GM18505 (cell line): ENCODE measurements around the gene PRR9.
"Not testable (repeated sequence)": the region's sequence is repeated elsewhere in the genome, so short reads cannot be mapped to it uniquely, and the experiment has no call there.

Experiments used
- ATAC-seq: cut with Tn5 transposase; IDR thresholded peaks from one replicate; pipeline ENCODE4 v1.9.1; 2021; ENCODE audit not compliant: unreplicated experiment
- POLR2A ChIP-seq: IDR thresholded peaks from 4 replicates; pipeline ENCODE4 v1.6.1; 2011; ENCODE audit warnings: borderline replicate concordance; ENCODE audit not compliant: insufficient read depth, insufficient read length; ENCODE audit errors: extremely low read depth

PRR9 gene, protein sequence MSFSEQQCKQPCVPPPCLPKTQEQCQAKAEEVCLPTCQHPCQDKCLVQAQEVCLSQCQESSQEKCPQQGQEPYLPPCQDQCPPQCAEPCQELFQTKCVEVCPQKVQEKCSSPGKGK

DNA sequence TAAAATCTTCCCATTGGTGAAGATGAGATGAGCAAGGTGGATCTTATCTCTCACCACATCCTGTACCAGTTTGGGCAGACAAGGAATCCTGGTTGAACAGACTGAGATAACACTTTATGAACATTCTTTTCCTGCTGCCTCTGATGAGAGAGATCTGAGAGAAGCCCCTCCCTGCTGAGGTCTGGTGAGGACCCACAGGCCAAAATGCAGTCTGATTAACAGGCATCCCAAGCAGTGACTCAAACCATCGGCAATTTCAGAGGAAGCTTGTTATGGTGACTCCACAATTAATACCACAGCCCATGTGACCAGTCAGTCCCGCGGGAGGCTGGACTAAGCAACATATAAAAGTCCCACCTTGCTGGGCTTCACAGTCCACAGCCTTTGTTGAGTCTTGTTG is at the start of gene PRR9:
PRR9 (plus strand) TSS at position 373 of the 400 bp plus-strand sequence. CDS start 561 bp downstream, outside the sequence.
- TF ChIP-seq POLR2A, result no peak

DNA sequence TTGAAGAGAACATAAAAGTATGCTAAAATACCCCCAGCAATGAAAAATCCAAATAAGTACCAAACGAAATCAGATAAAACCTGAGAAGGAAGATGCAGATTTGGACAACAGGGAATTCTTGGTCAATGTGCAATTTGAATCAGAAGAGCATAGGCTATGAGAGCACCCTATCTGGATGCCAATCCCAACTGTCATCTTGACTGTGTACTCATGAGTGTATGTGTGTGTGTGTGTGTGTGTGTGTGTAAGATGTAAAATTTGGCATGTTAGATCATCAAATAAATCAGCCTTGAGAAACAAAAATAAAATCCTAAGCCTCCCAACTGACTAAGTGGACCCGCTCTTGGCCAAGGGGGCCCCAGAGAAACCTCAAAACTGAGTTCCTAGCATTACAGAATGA is 48.7 kb upstream of the PRR9 start:
- TF ChIP-seq POLR2A, result no peak
- ATAC-seq, result no peak

More for the DNA sequence above, at the start of gene PRR9:
- ATAC-seq, result no peak

DNA sequence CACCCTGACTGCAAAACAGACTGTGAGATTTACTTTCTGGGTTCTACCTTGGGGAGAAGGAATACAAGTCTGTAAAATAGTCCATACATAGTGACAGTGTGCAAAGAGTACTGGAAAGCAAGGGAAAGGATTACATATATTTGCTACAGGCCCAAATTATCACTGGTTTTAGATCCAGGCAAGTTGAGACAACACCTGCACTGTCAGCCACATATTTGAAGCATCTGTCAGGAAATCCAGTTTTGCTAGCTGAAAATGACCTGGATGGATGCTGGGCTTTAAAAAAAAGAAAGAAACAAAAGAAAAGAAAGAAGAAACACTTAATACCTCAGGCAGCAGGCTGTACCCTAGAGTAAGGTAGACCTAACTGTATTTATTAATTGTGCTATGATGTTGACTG is 42.8 kb upstream of the PRR9 start:
- no peak for ATAC-seq
- TF ChIP-seq POLR2A, result no peak

DNA sequence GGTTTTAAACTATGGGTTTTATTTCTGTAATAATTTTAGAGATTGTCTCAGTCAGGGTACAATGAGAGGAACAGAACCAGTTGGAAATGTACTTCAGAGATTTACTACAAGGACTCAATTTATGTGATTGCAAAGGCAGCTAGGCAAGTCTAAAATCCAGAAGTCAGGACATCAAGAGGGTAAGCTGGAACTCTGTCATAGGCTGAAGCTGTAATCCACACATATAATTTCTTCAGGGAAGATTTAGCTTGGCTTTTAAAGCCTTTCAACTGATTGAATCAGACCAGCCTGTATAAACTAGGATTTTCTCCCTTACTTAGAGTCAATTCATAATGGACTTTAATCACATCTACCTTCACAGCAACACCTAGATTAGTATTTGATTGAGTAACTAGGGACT is 38.5 kb upstream of the PRR9 start:
- TF ChIP-seq POLR2A, result no peak
- ATAC-seq, result no peak

DNA sequence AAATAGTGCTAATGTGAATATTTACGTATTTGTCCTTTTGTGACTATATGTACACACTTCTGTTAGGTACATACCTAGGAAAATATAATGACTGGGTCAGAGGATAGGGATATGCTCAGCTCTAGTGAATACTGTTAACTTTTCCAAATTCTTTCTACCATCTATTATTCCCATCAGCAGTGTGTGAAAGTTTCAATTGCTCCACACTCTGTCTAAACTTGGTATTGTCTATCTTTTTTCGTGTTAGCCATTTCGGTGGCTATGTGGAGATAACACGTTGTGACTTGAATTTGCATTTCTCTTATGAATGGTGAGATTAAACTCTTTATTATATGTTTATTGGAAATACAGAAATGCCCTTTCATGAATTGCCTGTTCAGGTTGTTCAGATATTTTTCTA is 36.8 kb upstream of the PRR9 start:
- TF ChIP-seq POLR2A, result no peak
- no peak for ATAC-seq

DNA sequence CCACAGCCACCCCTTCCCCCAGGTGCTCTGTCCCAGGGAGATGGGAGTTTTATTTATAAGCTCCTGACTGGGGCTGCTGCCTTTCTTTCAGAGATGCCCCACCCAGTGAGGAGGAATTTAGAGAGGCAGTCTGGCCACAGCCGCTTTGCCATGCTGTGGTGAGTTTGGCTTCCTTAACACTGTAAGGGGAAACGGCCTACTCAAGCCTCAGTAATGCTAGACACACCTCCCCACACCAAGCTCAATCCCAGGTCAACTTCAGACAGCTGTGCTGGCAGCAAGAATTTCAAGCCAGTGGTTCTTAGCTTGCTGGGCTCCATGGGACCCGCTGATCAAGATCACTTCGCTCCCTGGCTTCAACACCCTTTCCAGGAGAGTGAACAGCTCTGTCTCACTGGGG is 29.1 kb upstream of the PRR9 start:
- ATAC-seq, result not testable (repeated sequence)

DNA sequence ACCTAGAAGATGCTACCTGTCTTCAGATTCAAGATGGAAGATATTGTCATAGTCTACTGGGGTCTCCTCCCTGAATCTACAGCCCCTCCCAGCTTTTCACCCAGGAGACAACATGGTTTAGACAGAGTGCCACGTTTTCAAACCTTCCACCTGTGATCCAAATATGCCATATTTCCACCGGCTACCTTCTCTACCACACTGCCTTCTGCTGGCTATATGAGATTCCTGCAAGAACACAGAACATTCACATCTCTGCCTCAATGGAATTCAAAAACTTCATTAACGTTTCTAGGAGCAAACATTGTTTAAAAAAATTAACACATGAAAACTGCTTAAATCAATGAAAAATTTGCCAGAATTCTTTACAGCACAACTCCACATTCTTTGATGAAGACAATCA is 27.0 kb upstream of the PRR9 start:
- no peak for ATAC-seq
- no peak for TF ChIP-seq POLR2A

DNA sequence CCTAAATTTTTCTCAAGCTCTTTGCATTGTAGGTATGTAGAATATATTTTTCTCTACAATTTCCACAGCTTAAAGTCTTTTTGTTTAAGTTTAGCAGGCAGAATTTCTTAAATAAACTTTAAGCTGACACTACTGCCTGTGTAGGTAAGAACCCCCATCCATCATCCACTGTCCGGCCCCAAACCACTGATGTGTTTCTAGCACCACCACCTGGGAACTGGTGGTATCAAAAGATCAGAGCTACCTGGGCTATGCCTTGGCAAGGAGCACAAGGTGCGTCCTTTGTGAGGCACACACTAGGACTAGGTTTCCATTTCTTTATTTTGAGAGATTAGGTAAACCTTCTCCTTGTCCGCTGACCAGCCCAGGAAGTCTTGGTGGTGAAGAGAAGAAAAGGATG is 24.7 kb upstream of the PRR9 start:
- TF ChIP-seq POLR2A, result no peak
- no peak for ATAC-seq

DNA sequence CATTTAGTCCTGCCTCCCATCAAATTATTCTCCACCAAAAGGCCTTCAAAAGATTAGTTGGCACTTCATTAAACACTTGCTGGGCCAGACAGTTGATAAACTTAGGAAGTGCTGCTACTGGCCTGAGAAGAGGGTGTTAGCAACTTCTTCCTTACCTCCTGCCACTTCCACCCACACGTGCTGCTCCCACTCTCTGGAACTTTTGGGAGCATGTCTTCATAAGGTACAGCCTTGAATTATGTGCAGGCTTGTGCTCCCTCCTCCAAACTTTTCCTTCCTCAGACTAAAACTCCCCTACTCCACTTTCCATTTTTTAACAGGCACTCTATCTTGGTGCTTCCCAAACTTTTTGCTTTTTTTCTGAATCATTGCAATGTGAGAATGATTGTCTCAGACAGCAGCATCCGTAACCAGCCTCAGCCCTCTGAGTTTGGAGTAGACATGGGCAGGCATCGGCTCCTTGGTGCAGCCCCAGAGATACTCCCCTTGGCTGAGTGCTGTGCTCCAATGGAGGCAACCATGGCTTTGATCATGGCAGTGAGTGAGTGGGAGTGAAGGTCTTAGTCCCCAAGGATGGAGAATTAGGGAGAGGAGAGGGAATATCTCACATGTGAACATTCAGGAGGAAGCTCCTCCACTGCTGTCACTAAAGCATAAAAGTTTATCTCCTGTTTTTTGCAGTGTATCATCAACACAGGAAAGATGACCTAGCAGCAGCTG is 22.9 kb upstream of the PRR9 start:
- ATAC-seq, result no peak

DNA sequence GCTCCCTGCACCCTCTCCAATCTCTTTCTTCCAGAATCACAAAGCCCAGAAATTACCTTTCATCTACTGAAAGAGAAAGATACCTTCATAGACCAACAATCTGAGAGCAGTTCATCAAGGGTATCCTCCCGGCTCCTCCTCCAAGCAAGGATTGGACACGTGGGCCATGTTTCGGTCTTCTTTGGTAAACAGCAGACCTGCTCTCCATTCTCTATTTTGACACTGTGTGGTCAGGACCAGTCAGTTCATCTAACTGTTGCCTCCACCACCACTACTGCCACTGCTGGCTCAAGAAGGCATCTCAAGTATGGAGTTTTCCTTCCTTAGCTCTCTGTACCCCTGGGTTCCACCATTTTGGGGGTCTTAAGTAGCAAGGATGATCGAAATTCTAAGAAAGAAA is 22.2 kb upstream of the PRR9 start:
- ATAC-seq, result no peak
- no peak for TF ChIP-seq POLR2A

More for the DNA sequence above, 22.9 kb upstream of the PRR9 start:
- no peak for TF ChIP-seq POLR2A

DNA sequence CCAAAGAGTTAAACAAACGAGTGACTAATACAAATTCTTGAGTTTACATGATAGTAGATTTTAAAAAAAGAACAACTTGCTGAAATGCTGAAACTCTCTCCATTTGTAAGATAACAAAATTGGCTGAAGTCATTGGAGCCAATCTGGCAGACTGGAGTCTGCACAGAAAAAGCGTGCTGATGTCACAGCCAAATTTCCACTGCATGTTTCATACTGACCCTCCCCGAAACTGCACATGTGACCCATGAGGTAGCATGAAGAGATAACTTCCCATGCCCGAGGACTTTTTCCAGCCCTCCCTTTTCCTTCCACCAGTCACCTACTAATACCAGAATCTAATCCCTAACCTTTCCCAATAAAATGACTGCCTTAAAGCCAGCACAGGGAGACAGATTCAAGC is 15.4 kb upstream of the PRR9 start:
- no peak for ATAC-seq
- no peak for TF ChIP-seq POLR2A

DNA sequence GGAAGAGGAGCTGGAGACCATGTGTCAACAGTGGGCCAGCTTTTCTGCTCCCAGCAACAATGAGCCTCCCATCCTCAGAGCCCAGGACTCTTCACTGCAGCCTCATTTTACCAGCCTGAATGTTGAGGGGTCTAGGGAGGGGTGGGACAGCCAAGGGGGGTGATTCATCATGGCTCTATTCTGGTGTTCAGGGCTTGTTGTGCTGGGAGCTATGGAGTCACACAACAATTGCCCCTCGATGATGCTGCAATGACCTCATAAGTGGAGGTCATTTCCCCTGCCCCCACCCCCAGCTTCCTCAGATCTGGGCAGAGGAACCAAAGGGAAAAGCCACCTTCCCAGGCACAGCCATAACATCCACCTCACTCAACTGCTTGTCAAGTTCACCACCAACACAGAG is 14.3 kb upstream of the PRR9 start, which contains the start of gene LELP1:
LELP1 (plus strand) TSS at position 301 of the 400 bp plus-strand sequence. CDS start 1,278 bp downstream, outside the sequence.
- TF ChIP-seq POLR2A, result no peak
- ATAC-seq, result no peak

DNA sequence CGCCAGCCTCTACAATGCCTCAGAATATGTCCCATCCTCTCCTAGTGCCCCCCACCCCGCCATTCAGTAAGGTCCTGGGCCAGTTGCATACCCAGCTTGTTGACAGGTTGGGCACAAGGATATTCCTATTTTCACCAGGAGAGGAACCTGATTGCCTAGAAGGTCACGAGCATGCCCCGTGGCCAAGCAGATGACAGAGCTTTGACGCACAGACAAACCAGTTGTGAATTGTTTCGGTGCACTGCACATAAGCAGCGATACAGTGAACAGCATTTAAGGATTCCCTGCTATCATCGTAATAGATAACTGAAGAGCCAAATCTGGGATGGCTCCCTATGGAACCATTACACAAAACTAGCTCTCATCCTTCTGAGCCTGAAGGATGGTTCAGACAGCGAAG is 10.8 kb upstream of the PRR9 start:
- no peak for ATAC-seq
- no peak for TF ChIP-seq POLR2A

DNA sequence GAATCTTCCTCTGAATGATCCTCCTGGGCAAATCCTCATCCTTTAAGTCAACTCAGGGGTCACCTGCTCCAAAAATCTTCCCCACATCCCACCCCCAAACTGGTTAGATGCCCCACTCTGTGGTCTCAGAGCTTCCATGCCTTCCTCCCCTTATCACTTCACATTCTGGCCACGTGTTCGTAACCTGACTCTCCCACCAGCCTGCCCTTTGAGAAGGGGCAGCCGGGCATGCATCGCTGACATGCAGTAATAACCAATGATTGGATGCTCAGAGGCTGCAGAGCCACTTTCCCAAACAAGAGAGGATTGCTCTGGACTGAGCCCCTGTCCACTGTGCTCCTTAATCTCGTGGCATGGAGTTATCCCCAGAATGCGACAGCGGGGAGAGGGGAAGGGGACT is 7.2 kb upstream of the PRR9 start:
- no peak for ATAC-seq
- TF ChIP-seq POLR2A, result no peak

DNA sequence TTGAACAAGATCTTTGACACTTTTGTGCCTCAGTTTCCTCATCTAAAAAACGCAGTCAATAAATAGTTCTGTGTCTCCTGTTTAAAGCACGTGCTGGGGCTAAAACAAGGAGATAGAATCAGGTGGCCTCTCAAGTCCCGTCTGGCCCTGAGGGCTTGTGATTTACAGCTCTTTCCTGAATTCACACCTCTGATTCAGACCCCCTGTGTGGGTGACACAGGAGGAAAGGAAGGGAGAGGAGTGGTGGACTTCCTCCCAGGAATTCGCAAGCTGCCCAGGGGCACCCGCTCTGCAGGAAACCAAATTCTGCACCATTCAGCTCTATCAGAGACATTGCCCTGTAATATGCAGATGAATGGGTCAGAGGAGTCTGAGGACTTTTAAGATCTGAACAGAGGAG is 5.2 kb upstream of the PRR9 start:
- TF ChIP-seq POLR2A, result no peak

DNA sequence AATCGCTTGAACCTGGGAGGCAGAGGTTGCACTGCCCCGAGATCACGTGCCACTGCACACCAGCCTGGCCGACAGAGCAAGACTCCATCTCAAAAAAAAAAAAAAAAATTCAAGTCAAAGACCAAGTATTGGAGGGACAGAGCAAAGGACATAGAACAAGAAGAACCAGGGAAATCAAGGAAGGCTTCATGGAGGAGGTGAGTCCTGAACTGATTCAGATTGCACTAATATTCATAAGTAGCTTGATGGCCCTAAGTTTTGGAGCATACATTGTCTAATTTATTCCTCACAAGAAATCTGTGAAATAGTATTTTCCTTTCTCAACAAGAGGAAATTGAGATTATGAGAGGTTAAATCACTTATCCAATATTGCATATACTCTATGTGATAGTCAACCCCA is 3.9 kb upstream of the PRR9 start:
- ATAC-seq, result no peak
- no peak for TF ChIP-seq POLR2A

More for the DNA sequence above, 5.2 kb upstream of the PRR9 start:
- ATAC-seq, result no peak
